ENCODE results near the gene OS9.
"Not testable (repeated sequence)": the region's sequence is repeated elsewhere in the genome, so short reads cannot be mapped to it uniquely, and the experiment has no call there.

The OS9 gene

DNA sequence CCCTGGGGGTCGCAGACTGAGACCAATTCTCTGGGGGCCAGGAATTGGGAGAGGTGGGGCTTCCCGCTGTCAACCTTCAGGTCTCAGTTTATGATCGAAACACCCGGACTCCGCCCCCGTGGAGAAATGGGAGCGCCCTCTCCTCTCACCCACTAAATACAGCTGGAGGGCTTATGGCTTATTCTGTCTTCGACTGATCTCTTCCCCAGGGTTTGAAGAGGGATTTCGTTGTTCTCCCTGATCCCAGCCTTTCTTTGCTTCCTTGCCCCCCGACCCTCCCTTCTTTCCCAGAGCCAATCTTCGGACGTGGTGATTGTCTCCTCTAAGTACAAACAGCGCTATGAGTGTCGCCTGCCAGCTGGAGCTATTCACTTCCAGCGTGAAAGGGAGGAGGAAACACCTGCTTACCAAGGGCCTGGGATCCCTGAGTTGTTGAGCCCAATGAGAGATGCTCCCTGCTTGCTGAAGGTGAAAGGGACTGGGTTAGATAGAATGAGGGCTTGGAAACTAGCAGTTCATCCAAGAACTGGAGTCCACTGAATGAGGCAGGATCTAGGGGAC lies 607 bp downstream of the OS9 start:
- no peak for FAIRE-seq

DNA sequence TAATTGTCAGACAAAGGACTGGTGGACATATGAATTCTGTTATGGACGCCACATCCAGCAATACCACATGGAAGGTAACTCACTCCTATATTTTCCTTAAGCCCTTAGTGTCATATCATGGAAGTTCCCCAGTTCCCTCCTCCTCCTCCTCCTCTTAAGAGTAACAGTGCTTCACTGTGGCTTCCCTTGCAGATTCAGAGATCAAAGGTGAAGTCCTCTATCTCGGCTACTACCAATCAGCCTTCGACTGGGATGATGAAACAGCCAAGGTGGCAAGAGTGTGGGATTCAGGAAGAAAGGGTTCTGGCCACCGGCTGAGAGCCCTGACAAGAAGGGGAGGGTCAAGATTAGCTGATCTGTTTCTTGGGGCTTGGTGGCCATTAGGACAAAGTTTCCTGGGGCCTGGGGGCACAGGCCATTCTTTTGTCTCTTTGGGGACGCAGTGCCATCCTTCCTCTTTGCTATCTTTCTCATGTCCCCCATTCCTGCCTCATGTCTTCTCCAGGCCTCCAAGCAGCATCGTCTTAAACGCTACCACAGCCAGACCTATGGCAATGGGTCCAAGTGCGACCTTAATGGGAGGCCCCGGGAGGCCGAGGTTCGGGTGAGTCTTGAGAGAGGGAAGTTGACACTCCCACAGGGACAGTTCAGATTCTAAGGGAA lies 2.0 kb downstream of the OS9 start:
- no peak for FAIRE-seq

DNA sequence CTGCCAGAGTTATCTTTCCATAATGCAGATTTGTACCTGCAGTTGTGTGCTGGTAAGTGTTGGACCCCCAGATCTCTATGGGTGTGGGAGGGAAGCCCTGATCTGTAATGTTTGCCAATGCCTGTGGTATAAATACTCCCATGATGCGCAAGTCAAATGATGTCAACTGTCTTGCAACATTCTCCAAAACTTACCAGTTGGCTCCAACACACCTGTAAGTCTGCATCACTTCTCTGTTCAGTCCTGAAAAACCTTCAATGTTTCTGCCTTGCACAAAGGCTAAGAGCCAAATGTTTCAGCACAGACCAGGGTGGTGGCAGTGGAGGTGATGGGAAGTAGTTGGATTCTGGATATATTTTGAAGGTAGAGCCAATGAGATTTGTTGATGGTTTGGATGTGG lies 3.1 kb downstream of the OS9 start:
- FAIRE-seq: no peak

DNA sequence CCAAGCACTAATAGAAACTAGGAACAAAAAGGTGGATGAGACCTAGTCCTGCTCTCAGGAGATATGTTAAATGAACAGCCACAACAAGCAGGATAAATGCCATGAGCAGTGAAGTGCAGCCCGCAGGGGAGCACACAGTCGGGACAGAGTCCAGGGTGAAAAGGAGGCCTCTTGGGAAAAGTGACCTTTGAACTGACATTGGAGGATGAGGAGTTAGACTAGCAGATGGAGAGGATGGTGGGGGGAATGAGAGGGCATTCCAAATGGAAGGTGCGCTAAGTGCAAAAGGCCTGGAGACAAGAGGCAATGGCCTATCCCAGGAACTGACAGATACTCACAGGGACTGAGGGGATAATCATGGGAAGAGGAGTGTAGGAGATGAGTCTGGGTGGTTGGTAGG lies 4.5 kb downstream of the OS9 start:
- no peak for FAIRE-seq

DNA sequence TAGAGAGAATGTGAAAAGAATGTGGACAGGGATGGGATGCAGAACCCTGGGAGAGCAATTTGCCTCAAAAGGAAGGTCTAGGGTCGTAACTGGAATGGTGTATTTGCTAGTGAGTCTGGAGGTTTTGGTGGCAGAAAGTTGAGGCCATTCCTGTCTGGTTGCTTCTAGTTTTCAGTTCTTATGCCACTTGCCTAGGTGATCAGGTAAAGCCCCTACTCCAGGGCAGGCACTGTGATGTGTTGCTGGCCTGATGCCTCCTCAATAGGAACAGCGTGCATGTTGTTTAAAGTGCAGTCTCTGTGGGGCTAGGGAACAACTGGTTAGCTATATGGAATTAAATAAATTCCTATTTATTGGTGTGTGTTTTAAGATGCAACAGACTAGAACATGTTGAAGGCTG lies 6.4 kb downstream of the OS9 start:
- FAIRE-seq: no peak

DNA sequence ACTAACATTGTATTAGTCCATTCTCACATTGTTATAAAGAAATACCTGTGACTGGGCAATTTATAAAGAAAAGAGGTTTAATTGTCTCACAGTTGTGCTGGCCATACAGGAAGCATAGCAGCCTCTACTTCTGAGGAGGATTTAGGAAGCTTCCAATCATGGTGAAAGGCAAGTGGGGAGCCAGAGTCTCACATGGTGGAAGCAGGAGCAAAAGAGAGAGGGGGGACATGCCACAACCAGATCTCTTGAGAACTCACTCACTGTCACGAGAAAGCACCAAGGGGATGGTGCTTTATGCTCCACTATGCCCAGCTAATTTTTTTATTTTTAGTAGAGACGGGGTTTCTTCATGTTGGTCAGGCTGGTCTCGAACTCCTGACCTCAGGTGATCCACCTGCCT lies 13.3 kb downstream of the OS9 start:
- FAIRE-seq: no peak

DNA sequence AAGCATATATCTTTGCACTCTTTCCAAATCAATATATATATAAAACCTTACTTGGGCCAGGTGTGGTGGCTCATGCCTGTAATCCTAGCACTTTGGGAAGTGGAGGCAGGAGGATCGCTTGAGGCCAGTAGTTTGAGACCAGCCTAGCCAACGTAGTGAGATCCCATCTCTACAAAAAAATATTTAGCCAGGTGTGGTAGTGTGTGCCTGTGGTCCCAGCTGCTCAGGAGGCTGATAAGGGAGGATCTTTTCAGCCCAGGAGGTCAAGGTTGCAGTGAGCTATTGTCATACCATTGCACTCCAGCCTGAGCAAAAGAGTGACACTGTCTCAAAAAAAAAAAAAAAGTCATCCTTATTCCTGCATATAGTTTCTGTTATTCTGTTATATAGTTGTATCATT lies 14.4 kb downstream of the OS9 start:
- no peak for FAIRE-seq

DNA sequence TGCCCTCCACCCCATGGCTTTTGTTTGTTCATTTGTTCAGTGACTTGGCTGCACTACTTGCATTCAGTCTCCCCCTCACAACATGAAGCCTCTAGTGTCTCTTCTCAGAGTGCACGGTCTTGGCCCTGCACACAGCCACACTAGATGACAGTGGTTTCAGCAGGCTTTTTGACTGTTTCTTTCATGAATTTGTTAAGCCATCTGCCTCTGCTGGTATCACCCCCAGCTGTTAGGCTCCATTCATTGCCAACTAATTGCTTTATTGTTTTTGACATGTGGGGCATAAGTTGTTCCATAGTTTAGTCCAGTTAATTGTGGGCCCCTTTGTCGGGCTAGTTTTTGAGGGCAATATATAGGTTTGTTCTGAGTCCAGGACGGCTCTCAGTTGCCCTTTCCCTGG lies 18.8 kb downstream of the OS9 start:
- no peak for FAIRE-seq

DNA sequence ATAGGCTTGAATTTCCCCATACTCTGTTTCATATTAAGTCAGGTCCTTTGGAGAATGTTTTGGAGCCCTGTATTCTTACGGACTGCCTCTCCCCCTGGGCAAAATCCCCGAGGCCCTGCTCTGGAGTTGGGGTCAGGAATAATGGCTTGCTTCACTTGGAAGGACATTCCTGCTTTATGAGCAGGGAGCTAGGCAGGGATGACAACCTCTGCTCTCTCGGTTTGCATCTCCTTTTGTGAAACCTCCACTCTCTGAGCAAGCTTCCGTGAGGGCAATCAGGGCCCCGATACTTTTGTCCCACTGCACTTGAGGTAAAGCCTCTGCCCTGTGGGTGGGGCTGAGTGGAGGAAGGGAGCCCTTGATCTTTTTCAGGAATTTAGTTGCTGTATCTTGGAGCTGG lies 19.3 kb downstream of the OS9 start:
- no peak for FAIRE-seq

DNA sequence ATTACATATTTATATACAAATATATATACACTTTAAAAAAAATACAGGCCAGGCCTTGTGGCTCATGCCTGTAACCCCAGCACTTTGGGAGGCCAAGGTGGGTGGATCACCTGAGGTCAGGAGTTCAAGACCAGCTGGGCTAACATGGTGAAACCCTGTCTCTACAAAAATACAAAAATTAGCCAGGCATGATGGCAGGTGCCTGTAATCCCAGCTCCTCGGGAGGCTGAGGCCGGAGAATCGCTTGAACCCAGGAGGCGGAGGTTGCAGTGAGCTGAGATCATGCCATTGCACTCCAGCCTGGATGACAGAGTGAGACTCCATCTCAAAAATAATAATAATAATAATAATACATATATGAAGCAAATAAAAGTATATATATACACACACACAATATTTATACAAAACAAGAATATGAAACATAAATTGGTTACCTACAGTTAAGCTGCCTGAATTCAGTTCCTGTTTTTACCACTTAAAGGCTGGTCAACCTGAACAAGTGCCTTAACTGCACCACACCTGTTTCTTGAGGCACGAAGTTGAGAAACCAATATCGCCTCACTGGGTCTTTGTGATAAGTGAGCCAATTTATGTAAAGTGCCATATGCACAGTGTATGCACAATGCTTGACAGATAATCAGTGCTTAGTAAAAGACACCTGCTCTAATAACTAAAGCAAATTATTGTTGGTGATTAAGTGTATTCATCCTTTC lies 21.3 kb downstream of the OS9 start:
- not testable (repeated sequence) for FAIRE-seq

DNA sequence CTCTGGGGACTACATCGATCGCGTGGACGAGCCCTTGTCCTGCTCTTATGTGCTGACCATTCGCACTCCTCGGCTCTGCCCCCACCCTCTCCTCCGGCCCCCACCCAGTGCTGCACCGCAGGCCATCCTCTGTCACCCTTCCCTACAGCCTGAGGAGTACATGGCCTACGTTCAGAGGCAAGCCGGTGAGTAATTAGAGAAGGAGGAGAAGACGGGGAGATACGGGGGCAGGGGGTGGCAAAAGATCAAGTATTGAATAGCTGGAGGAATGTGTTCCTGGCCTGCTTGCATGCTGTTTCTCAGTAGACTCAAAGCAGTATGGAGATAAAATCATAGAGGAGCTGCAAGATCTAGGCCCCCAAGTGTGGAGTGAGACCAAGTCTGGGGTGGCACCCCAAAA lies 21.9 kb downstream of the OS9 start:
- no peak for FAIRE-seq

DNA sequence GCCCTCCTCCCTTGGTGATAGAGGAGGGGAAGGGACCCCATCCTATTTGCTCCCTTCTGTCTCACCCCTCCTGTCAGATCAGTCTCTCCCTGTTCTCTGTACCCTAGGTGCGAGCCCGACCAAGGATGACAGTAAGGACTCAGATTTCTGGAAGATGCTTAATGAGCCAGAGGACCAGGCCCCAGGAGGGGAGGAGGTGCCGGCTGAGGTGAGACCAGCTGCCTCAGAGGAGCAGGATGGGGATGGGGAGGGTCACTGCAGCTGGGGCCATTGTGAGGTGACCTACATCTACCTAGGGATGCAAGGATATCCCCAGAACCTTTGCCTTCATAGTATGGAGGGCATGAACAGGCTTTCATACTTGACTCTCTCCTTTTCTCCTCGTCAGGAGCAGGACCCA lies 22.4 kb downstream of the OS9 start:
- no peak for FAIRE-seq

DNA sequence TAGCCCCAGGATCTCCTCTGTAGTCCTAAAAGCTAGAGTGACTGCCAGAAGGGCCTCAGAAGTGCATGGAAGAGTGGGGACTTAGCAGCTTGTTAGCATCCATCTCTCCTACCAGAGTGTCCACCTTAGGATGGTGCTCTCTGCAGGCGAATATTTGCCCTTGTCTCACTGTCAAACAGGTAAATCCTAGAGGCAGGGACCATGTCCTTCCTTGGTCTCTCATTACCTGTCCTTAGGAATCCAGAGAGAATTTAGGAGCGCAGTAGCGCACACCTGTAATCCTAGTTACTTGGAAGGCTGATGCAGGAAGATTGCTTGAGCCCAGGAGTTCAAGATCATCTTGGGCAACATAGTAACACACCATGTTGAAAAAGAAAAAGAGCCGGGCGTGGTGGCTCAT lies 23.2 kb downstream of the OS9 start:
- no peak for FAIRE-seq

DNA sequence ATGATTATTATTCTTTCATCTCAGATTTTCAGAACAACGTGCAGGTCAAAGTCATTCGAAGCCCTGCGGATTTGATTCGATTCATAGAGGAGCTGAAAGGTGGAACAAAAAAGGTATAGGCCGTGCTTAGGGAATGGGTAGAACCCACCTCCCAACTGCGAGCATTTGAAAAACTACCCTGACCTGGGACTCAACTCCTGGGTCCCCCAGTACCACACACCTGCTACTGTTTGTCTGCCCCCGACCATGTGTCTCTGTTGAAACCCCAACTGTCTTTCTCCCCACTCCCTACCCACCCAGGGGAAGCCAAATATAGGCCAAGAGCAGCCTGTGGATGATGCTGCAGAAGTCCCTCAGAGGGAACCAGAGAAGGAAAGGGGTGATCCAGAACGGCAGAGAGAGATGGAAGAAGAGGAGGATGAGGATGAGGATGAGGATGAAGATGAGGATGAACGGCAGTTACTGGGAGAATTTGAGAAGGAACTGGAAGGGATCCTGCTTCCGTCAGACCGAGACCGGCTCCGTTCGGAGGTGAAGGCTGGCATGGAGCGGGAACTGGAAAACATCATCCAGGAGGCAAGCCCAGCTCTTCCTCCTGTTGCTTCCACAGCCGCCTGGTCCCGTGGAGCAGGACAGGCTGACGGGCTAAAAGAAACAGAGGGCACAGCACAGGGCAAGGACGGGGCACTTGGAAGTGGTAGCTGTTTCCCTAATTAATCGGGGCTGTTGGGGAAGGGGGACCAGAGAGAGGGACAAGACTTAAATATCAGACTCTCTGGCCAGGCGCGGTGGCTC lies 24.1 kb downstream of the OS9 start:
- no peak for FAIRE-seq

DNA sequence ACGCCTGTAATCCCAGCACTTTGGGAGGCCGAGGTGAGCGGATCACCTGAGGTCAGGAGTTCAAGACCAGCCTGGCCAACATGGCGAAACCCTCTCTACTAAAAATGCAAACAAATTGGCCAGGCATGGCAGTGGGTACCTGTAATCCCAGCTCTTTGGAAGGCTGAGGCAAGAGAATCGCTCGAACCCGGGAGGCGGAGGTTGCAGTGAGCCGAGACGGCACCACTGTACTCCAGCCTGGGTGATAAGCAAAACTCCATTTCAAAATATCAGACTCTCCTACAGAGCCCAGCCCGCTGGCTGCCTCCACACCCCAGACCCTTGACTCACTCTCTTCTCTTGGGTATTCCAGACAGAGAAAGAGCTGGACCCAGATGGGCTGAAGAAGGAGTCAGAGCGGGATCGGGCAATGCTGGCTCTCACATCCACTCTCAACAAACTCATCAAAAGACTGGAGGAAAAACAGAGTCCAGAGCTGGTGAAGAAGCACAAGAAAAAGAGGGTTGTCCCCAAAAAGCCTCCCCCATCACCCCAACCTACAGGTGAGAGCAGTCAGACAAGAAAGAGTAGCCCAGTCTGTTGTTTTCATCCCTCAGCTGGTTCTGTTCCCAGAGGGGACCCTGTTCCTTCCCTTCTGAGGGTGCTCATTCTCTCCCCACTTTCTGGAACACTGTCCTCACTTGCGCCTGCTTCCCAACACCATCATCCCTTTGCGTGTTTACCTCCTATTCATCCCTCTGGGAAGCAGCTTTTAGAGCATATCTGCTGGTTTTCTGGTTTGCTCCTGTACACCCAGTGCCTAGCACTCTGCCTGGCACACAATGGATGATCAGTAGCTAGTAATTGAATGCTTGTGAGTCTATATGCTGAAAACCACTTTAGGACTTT lies 25.0 kb downstream of the OS9 start:
- FAIRE-seq: no peak

DNA sequence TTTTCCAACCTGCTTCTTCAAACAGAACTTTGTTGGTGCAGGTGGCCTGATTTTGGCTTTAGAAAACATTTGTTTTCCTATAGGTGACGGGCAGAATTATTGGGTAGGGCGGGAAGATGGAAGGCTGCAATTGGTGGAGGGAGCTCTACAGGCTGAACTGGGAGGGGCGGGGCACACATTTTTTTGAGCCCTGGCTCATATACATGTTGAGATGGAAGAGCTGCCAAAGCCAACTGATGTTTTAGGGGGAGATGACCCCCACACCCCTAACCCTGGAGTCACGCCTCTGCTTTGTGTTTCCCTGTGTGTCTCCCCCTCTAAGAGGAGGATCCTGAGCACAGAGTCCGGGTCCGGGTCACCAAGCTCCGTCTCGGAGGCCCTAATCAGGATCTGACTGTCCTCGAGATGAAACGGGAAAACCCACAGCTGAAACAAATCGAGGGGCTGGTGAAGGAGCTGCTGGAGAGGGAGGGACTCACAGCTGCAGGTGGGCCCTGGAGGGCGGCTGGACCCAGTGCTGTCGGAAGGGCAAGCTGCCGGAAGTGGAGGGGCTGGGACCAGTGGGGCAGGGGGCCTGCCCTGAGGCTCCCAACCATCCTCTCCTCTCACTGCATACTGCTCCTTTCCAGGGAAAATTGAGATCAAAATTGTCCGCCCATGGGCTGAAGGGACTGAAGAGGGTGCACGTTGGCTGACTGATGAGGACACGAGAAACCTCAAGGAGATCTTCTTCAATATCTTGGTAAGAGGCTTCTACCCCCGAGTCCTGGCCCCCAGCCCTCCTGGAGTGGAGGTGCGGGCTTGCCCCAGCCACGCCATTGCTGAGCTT lies 26.1 kb downstream of the OS9 start:
- FAIRE-seq: no peak

DNA sequence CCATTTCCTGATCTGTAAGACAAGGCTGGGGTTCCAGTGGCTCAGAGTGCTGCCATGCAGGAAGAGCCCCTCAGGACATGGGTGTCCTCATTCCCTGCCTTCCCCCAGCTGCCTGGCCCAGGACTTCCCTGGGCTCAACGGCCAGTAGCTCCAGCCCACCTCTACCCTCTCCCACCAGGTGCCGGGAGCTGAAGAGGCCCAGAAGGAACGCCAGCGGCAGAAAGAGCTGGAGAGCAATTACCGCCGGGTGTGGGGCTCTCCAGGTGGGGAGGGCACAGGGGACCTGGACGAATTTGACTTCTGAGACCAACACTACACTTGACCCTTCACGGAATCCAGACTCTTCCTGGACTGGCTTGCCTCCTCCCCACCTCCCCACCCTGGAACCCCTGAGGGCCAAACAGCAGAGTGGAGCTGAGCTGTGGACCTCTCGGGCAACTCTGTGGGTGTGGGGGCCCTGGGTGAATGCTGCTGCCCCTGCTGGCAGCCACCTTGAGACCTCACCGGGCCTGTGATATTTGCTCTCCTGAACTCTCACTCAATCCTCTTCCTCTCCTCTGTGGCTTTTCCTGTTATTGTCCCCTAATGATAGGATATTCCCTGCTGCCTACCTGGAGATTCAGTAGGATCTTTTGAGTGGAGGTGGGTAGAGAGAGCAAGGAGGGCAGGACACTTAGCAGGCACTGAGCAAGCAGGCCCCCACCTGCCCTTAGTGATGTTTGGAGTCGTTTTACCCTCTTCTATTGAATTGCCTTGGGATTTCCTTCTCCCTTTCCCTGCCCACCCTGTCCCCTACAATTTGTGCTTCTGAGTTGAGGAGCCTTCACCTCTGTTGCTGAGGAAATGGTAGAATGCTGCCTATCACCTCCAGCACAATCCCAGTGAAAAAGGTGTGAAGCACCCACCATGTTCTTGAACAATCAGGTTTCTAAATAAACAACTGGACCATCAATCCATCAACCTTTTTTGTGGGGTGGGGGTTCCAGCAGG lies 27.0 kb downstream of the OS9 start:
- FAIRE-seq: no peak

DNA sequence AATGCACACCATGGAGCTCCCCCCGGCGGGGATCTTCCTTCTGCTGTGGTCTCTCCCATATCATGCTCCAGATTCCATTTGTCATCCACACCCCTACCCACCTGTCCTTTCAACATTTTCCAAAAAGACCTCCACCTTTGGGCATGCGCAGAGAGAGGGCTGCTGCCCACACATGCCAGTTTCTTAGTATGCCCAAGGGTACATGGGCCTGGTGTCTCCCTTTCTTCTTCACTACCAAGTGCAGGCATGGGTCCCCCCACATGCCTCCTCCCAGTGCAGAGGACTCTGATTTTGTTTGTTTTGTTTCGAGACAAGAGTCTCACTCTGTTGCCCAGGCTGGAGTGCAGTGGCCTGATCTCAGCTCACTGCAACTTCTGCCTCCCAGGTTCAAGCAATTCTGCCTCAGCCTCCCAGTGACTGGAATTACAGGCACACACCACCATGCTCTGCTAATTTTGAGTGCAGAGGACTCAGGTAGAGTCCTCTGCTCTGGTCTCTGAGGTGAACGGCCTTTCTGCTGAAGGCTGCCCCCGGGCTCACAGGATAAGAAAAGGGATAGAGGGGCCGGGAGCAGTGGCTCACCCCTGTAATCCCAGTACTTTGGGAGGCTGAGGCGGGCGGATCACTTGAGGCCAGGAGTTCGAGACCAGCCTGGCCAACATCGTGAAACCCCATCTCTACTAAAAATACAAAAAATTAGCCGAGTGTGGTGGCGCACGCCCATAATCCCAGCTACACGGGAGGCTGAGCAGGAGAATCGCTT lies 28.1 kb downstream of the OS9 start:
- FAIRE-seq: not testable (repeated sequence)

Data from colon (tissue), 2 donors.